DOHH2 (cell line): ENCODE results near the gene TNNC1.

ENCODE experiments used
- H3F3A ChIP-seq: fragments of 200-600 bp; sonication (generic), shearing (Covaris generic); 2 replicates; pipeline ENCODE4 v1.6.0; 2016; ENCODE audit warnings: antibody characterized with exemption, mild to moderate bottlenecking; ENCODE audit not compliant: control insufficient read depth, insufficient read depth
- H3K27ac ChIP-seq: fragments of 200-600 bp; sonication (generic); 2 replicates; pipeline ENCODE4 v1.5.1; 2014; ENCODE audit warnings: low read depth, mild to moderate bottlenecking, low read length, moderate library complexity
- H3K27me3 ChIP-seq: fragments of 200-600 bp; sonication (generic); 2 replicates; pipeline ENCODE4 v1.6.1; 2014; ENCODE audit warnings: mild to moderate bottlenecking, low read length, mixed read lengths; ENCODE audit not compliant: control insufficient read depth
- H3K36me3 ChIP-seq: fragments of 200-600 bp; sonication (generic); 2 replicates; pipeline ENCODE4 v1.6.1; 2014; ENCODE audit warnings: mild to moderate bottlenecking, low read length, moderate library complexity, mixed read lengths; ENCODE audit not compliant: control insufficient read depth
- H3K4me1 ChIP-seq: fragments of 200-600 bp; sonication (generic); 2 replicates; pipeline ENCODE4 v1.6.1; 2014; ENCODE audit warnings: mild to moderate bottlenecking, low read length, mixed read lengths; ENCODE audit not compliant: control insufficient read depth
- H3K4me2 ChIP-seq: fragments of 200-600 bp; sonication (generic); 2 replicates; pipeline ENCODE4 v1.6.0; 2014; ENCODE audit warnings: mild to moderate bottlenecking, low read length, moderate library complexity
- H3K4me3 ChIP-seq: fragments of 200-600 bp; sonication (generic); 2 replicates; pipeline ENCODE4 v1.5.1; 2014; ENCODE audit warnings: mild to moderate bottlenecking, low read length, mixed read lengths
- H3K79me2 ChIP-seq: fragments of 200-600 bp; sonication (generic); 2 replicates; pipeline ENCODE4 v1.6.1; 2014; ENCODE audit warnings: mild to moderate bottlenecking, low read length, mixed read lengths; ENCODE audit not compliant: control insufficient read depth
- H3K9me2 ChIP-seq: fragments of 200-600 bp; sonication (generic); replicated peaks from 2 replicates; pipeline ENCODE4 v1.6.1; 2014; ENCODE audit warnings: mild to moderate bottlenecking, low read length, mixed read lengths; ENCODE audit not compliant: control insufficient read depth
- H3K9me3 ChIP-seq: fragments of 200-600 bp; sonication (generic); 2 replicates; pipeline ENCODE4 v1.6.1; 2014; ENCODE audit warnings: antibody characterized with exemption, low read length, mixed read lengths; ENCODE audit not compliant: control insufficient read depth, insufficient read depth
- H4K20me1 ChIP-seq: fragments of 200-600 bp; sonication (generic); 2 replicates; pipeline ENCODE4 v1.6.0; 2014; ENCODE audit warnings: low read depth, mild to moderate bottlenecking, antibody characterized with exemption, low read length, moderate library complexity; ENCODE audit not compliant: control insufficient read depth, insufficient read depth
- EZH2phosphoT487 ChIP-seq: fragments of 200-600 bp; sonication (generic); IDR thresholded peaks from 2 replicates; pipeline ENCODE4 v1.6.1; 2017; ENCODE audit warnings: borderline replicate concordance, mild to moderate bottlenecking, antibody characterized with exemption, low read length, moderate library complexity, mixed read lengths
- TF ChIP-seq, protein P1 (sequence below): fragments of 200-600 bp; sonication (generic); IDR thresholded peaks from one replicate; pipeline ENCODE4 v1.5.1; 2014; ENCODE audit warnings: antibody characterized with exemption, mild to moderate bottlenecking, low read depth, low read length; ENCODE audit not compliant: poor library complexity, severe bottlenecking

The TNNC1 gene

DNA sequence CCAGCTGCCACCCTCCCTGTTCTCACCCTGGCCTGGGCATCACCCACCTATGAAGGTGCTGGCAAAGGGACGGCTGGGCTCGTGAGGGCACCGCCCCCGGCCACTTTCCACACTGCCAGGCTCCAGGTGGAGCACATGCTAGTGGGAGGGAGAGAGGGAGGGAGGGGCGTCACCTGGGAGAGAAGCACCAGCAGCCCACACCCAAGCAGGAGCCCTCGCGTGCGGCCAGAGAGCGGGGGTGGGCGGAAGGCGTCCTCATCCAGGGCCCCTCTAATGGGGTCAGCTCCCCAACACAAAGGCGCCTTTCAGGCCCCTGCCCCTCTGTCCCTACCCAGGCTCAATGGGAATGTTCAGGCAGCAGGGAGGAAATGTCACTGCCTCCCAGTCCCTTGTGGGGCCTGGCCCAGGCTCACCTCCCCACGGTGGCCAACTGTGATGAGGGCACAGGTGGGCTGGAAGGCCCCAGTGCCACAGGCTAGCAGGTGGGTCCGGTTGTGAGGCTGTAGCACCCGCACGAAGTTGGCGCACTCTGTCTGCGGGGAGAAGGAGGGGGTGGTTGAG, 12.0 kb downstream of the TNNC1 start:
- TF ChIP-seq, protein P1, sequence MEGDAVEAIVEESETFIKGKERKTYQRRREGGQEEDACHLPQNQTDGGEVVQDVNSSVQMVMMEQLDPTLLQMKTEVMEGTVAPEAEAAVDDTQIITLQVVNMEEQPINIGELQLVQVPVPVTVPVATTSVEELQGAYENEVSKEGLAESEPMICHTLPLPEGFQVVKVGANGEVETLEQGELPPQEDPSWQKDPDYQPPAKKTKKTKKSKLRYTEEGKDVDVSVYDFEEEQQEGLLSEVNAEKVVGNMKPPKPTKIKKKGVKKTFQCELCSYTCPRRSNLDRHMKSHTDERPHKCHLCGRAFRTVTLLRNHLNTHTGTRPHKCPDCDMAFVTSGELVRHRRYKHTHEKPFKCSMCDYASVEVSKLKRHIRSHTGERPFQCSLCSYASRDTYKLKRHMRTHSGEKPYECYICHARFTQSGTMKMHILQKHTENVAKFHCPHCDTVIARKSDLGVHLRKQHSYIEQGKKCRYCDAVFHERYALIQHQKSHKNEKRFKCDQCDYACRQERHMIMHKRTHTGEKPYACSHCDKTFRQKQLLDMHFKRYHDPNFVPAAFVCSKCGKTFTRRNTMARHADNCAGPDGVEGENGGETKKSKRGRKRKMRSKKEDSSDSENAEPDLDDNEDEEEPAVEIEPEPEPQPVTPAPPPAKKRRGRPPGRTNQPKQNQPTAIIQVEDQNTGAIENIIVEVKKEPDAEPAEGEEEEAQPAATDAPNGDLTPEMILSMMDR, result no peak
- TF ChIP-seq EZH2phosphoT487, result no peak
- Histone ChIP-seq H3K4me1 (peaks cover 4% of the 10 kb centered on the region; the same call in 1 of the 2 replicates), H4K20me1 (no peaks in the 10 kb centered on the region), H3K4me2 (no peak overlapping the region), H3K9me2 (no peaks in the 10 kb centered on the region), H3F3A (no peaks in the 10 kb centered on the region), H3K9me3 (no peaks in the 10 kb centered on the region), H3K79me2 (no peaks in the 10 kb centered on the region), H3K4me3 (no peak overlapping the region), H3K27ac (no peak overlapping the region), H3K27me3 (0 out of 2 replicates have a peak, but pooled peaks cover 4% of the 10 kb centered on the region), H3K36me3 (no peaks in the 10 kb centered on the region)

DNA sequence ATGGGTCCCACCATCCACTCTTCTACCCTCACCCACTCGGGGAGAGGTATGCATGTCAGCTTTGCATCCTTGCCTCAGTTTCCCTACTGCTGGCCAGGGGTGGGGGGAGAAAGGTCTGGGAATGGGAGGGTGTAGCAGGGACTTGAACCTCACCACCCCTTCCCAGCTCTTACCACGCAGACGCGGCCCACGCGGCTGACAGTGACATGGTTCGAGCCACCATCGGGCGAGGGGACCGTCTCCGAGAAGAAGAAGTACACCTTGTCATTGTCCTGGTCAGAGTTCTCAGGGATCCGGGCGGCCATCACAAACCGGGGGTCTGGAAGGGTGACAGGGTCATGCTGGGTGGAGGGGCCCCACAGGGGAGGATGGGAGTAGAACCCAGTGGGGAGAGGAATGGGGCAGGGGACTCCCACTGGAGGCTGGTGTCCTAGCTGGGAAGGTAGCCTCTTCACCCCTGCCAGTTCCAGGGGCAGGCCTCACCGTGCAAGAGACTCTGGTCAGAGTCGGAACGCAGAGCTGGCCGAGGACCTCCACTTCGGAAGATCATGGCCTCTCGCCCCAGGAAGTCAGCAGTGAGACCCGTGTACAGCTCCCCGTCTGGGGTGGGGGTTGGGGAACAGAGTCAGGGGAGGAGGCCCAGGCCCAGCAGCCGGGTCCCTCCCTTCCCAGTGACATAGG, 12.6 kb downstream of the TNNC1 start:
- Histone ChIP-seq H3K27ac (no peak overlapping the region), H3K9me2 (no peaks in the 10 kb centered on the region), H3K27me3 (0 out of 2 replicates have a peak, but pooled peaks cover 4% of the 10 kb centered on the region), H3K79me2 (no peaks in the 10 kb centered on the region), H3K36me3 (no peaks in the 10 kb centered on the region), H3F3A (no peaks in the 10 kb centered on the region), H3K4me3 (no peak overlapping the region), H3K9me3 (no peaks in the 10 kb centered on the region), H3K4me1 (peaks cover 4% of the 10 kb centered on the region; the same call in 1 of the 2 replicates), H3K4me2 (no peak overlapping the region), H4K20me1 (no peaks in the 10 kb centered on the region)
- no peak for TF ChIP-seq EZH2phosphoT487
- TF ChIP-seq, protein P1, result no peak

GRCh38 chr3:52440671-52441070, 13.2 kb downstream of the TNNC1 start:
- no peaks in the 10 kb centered on the region for H3K36me3 ChIP-seq
- H3F3A ChIP-seq, result no peaks in the 10 kb centered on the region
- H3K27me3 ChIP-seq, result 0 out of 2 replicates have a peak, but pooled peaks cover 4% of the 10 kb centered on the region
- H3K4me3 ChIP-seq, result no peak overlapping the region
- TF ChIP-seq, protein P1, result no peak
- no peak for TF ChIP-seq EZH2phosphoT487
- H3K9me2 ChIP-seq, result no peaks in the 10 kb centered on the region
- no peaks in the 10 kb centered on the region for H3K9me3 ChIP-seq
- H4K20me1 ChIP-seq, result no peaks in the 10 kb centered on the region
- no peak overlapping the region for H3K4me2 ChIP-seq
- peaks cover 4% of the 10 kb centered on the region; the same call in 1 of the 2 replicates for H3K4me1 ChIP-seq
- H3K79me2 ChIP-seq, result no peaks in the 10 kb centered on the region
- H3K27ac ChIP-seq, result no peak overlapping the region
